Ovary (tissue), 3 donors: ENCODE data around the gene RAB3IL1.

ENCODE experiments used
- CTCF ChIP-seq, 3 donors: fragments of 450-650 bp in 2 of 3; fragments of 200-600 bp in 1 of 3; IDR thresholded peaks; one replicate each; pipeline versions ENCODE4 v1.5.1 to v1.8.0; 2016 to 2022; ENCODE audit warnings: antibody characterized with exemption in 3 of 3, mild to moderate bottlenecking in 1 of 3
- POLR2A ChIP-seq: fragments of 450-650 bp; IDR thresholded peaks from one replicate; pipeline ENCODE4 v1.6.1; 2017; ENCODE audit warnings: antibody characterized with exemption, mild to moderate bottlenecking, moderate library complexity
- donor health status: DM: no; HTN: no; CAD: no.

DNA sequence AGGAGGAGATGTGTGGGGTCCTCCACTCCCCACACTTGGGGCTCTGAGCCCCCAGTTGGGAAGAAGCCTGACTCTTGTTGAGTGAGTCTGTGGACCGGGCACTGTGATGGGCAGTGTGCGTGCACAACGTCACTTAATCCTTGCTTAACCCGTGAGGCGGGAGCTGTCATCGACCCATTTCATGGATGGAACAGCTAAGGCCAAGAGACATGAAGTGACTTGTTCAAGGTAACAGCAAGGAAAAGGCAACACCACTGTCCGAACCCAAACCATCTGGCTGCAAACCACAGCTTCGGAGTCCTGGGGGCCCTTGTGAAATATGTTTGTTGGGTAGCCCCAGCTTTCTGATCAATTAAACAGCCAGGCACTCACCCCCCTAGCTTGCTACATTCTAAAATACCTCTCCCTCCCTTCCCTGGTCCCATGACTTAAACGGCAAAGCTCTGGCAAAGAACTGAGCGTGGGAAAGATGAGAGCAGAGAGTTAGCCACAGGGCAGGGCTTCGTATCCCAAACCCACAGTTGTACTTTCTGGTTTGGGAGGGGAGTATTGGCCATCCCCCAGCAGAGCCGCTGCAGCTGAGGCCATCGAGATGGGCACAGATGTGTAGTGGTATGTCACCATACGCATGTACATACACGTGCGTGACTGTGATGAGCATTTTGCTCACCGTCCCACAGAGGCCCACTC, 63.0 kb downstream of the RAB3IL1 start:
- TF ChIP-seq CTCF (IDR thresholded peaks at IDR 0.05) (no peak), POLR2A (no peak)
